ENCODE results near the gene CCR5.

Gene CCR5

DNA sequence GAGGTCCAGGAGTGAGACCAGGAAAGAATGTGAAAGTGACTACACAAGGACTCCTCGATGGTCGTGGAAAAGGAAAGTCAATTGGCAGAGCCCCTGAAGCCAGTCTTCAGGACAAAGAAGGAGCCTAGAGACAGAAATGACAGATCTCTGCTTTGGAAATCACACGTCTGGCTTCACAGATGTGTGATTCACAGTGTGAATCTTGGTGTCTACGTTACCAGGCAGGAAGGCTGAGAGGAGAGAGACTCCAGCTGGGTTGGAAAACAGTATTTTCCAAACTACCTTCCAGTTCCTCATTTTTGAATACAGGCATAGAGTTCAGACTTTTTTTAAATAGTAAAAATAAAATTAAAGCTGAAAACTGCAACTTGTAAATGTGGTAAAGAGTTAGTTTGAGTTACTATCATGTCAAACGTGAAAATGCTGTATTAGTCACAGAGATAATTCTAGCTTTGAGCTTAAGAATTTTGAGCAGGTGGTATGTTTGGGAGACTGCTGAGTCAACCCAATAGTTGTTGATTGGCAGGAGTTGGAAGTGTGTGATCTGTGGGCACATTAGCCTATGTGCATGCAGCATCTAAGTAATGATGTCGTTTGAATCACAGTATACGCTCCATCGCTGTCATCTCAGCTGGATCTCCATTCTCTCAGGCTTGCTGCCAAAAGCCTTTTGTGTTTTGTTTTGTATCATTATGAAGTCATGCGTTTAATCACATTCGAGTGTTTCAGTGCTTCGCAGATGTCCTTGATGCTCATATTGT, 10.8 kb upstream of the CCR5 start:
- peak; percentile 38 to 68 (median 48) for DNase-seq

DNA sequence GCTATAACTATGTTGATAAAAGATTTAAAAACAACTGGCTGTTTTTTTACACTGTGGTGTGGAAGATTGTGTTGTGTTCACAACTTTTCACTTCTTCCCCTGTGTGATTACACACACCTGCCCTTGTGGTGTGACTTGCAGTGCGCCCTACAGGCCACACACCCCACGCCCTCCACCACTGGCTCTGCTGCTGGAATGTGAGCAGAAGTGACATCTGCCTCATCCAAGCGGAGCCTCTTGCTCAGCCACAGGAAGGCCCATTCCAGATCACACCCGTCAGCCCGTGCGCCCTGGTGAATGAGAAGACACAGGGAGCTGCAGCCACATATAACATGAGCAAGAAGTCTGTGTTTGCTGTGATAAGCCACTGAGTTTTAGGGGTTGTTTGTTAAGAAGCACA, 9.8 kb upstream of the CCR5 start:
- peak in 3 of 4 experiments; percentile 44 to 53 (median 45) for DNase-seq

- DNase-seq: peak; percentile 77 to 91 (median 85)
Observed at GRCh38 chr3:46361408-46362283, 9.1 kb upstream of the CCR5 start.

DNA sequence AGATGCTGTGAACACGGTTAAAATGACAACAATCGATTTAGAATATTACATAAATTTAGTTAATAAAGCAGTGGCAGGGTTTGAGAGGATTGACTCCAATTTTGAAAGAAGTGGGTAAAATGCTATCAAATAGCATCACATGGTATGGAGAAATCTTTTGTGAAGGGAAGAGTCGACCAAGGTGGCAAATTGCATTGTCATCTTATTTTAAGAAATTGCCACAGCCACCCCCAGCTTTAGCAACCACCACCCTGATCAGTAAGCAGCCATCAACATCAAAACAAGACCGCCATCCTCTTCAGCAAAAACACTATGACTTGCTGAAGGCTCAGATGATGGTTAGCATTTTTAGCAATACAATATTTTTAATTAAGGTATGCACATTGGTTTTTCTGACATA, 5.7 kb upstream of the CCR5 start:
- no peak for DNase-seq

DNA sequence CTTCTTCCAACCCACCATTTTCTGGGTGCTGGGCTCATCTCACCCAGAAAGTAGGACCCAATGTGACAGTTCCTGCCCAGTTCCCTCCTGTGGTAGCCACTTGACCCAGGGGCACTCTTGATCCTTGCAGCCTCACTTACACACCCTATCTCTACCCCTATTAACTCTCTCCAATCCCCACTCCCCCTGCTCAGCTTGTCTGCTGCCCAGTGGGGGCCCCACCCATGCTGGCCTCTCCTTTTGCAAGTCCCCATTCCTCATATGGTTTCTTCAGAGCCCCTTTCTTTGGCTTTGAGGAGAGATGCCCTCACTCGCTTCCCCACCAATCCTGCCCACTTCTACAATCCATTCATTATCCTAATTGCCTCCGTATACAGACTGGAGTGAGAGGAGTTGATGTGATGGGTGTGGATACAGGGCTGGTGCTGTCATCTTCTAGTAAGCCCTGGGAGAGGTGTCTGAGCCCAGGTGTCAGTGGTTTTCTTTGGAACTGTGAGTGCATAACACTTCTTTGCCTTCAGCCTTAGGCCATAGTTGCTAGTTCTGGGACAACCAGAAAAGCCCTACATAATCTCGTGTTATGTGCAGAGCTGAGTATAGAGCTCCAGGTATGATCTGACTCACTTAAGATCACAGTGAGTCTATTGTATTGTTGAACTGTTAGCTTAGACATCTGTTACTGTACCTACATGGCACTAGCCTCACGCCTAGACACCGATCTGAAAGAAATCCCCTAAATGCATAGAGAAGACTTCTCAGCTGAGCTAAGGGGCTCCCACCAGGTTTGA, 4.8 kb upstream of the CCR5 start:
- no peak for DNase-seq

DNA sequence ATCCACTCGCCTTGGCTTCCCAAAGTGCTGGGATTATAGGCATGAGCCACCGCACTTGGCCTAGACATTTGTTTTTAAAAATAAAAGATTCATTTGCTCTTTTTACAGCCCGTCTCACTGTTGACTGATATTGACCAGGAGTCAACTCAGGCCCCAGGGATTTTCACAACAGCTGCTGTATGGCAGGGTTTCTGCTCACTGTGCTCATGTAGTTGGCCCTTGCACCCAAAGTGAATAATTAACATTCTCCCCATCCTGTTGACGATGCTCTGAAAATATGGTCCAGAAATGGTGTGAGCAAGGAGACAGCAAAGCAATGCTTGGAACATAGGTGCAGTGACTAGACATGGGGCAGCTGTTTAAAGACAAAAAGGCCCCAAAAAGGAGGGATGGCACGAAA, 2.9 kb upstream of the CCR5 start:
- DNase-seq: no peak

GRCh38 chr3:46368569-46368968, 2.2 kb upstream of the CCR5 start:
- peak; percentile 90 to 97 (median 95) for DNase-seq

DNA sequence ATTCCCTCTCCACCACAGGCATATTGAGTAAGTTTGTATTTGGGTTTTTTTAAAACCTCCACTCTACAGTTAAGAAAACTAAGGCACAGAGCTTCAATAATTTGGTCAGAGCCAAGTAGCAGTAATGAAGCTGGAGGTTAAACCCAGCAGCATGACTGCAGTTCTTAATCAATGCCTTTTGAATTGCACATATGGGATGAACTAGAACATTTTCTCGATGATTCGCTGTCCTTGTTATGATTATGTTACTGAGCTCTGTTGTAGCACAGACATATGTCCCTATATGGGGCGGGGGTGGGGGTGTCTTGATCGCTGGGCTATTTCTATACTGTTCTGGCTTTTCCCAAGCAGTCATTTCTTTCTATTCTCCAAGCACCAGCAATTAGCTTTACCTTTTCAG, 1.6 kb upstream of the CCR5 start:
- DNase-seq: peak in 2 of 4 experiments; percentile 23 to 26

DNA sequence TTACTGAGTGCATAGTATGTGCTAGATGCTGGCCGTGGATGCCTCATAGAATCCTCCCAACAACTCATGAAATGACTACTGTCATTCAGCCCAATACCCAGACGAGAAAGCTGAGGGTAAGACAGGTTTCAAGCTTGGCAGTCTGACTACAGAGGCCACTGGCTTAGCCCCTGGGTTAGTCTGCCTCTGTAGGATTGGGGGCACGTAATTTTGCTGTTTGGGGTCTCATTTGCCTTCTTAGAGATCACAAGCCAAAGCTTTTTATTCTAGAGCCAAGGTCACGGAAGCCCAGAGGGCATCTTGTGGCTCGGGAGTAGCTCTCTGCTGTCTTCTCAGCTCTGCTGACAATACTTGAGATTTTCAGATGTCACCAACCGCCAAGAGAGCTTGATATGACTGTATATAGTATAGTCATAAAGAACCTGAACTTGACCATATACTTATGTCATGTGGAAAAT, 1.0 kb upstream of the CCR5 start:
- peak in 2 of 4 experiments; percentile 30 to 46 for DNase-seq

GRCh38 chr3:46371519-46372340, 984 bp downstream of the CCR5 start:
- DNase-seq: peak in 2 of 4 experiments; percentile 24 to 31

DNA sequence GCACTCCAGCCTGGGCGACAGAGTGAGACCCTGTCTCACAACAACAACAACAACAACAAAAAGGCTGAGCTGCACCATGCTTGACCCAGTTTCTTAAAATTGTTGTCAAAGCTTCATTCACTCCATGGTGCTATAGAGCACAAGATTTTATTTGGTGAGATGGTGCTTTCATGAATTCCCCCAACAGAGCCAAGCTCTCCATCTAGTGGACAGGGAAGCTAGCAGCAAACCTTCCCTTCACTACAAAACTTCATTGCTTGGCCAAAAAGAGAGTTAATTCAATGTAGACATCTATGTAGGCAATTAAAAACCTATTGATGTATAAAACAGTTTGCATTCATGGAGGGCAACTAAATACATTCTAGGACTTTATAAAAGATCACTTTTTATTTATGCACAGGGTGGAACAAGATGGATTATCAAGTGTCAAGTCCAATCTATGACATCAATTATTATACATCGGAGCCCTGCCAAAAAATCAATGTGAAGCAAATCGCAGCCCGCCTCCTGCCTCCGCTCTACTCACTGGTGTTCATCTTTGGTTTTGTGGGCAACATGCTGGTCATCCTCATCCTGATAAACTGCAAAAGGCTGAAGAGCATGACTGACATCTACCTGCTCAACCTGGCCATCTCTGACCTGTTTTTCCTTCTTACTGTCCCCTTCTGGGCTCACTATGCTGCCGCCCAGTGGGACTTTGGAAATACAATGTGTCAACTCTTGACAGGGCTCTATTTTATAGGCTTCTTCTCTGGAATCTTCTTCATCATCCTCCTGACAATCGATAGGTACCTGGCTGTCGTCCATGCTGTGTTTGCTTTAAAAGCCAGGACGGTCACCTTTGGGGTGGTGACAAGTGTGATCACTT, 2.0 kb downstream of the CCR5 start:
- DNase-seq: peak; percentile 62 to 83 (median 68)

DNA sequence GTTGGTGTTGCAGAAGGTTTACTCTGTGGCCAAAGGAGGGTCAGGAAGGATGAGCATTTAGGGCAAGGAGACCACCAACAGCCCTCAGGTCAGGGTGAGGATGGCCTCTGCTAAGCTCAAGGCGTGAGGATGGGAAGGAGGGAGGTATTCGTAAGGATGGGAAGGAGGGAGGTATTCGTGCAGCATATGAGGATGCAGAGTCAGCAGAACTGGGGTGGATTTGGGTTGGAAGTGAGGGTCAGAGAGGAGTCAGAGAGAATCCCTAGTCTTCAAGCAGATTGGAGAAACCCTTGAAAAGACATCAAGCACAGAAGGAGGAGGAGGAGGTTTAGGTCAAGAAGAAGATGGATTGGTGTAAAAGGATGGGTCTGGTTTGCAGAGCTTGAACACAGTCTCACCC, 4.0 kb downstream of the CCR5 start:
- no peak for DNase-seq

GRCh38 chr3:46375218-46375617, 4.5 kb downstream of the CCR5 start:
- DNase-seq: no peak

- no peak for DNase-seq
Observed at GRCh38 chr3:46375814-46376213, 5.1 kb downstream of the CCR5 start.

GRCh38 chr3:46378426-46378942, 7.7 kb downstream of the CCR5 start:
- DNase-seq: peak; percentile 78 to 88 (median 83)

GRCh38 chr3:46380471-46381221, 9.9 kb downstream of the CCR5 start:
- peak in 3 of 4 experiments; percentile 32 to 60 (median 44) for DNase-seq

GRCh38 chr3:46381625-46382024, 10.9 kb downstream of the CCR5 start:
- DNase-seq: no peak

DNA sequence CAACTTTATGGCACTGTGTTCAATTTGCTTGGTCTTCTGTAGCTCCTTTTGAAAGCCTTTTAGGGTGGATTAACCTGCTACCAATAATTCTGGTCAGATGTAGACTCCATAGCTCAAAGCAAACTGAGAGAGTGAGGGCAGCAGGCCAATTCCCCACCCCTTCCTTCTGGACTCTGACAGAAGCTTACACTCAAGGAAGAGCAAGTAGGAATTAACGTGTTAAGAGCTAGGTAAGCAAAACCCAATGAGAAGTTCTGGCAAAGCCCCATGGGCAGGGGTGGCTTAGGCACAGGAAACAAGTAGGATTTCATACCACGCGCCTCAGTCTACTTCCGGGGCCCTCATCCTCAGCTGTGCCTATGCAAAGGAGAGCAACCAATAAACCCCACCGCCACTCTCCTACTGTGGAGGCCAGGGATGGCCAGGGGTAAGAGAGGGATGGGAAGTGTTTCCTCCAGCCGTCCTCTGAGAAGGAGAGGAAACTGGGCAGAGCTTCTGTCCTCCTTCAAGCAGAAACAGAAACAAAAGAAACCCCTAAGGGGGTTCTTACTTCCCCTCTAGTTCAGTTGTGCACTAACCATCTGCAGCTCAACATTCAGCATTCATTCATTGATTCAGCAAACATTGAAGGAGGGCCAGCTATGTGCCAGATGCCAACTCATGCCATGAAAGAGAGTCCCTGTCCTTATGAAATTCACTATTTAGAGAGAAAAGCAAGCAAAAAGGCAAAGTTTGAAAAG, 12.6 kb downstream of the CCR5 start:
- DNase-seq: peak in 1 of 4 experiments; percentile 28

GRCh38 chr3:46383951-46384330, 13.2 kb downstream of the CCR5 start:
- DNase-seq: no peak
